ENCODE results near the gene SNED1. TPM values are rescaled to one million over a fixed set of nuclear protein-coding genes. Genes with fewer than 3 reads are reported as not detected.

Gene SNED1
- total RNA-seq, 1 experiment from 2014 or later, result 2.8 TPM

GRCh38 chr2:240956171-240956934 is 42.1 kb upstream of the SNED1 start:
- no peaks in the 10 kb centered on the region for H3K9me3 ChIP-seq (ENCODE audit: insufficient read depth, low read depth)
- H3K79me2 ChIP-seq (ENCODE audit: low read depth), result no peaks in the 10 kb centered on the region
- ChIA-PET POLR2A (ENCODE audit: unreplicated experiment) (no interaction called here), CTCF (no interaction called here)
- H2AFZ ChIP-seq, result no peak overlapping the region
- H4K20me1 ChIP-seq (ENCODE audit: insufficient read depth), result no peaks in the 10 kb centered on the region
- no peaks in the 10 kb centered on the region for H3K9me2 ChIP-seq (ENCODE audit: insufficient read depth)
- H3K4me1 ChIP-seq (replicated peaks; ENCODE audit: insufficient read depth), result no peaks in the 10 kb centered on the region
- no TSS peak for BruUV-seq (replicated peaks)
- H3F3A ChIP-seq (ENCODE audit: insufficient read depth, low read depth), result no peaks in the 10 kb centered on the region
- DNase-seq, result no peak
- H3K27ac ChIP-seq, result no peak overlapping the region
- intact Hi-C loops (cut with micrococcal nuclease; ENCODE audit: unreplicated experiment), result no loop called here
- H3K4me3 ChIP-seq, result no peak overlapping the region
- peaks cover 93% of the 10 kb centered on the region for H3K27me3 ChIP-seq (ENCODE audit: insufficient read depth, low read depth)
- H3K36me3 ChIP-seq (ENCODE audit: low read depth), result no peaks in the 10 kb centered on the region
- TF ChIP-seq CTCF (conservative IDR thresholded peaks at IDR 0.05) (no peak), EZH2 (IDR thresholded peaks at IDR 0.05; ENCODE audit: low read depth) (no peak)
- H3K4me2 ChIP-seq, result no peak overlapping the region

GRCh38 chr2:240956935-240957655 is 41.3 kb upstream of the SNED1 start:
- H3K9me2 ChIP-seq (ENCODE audit: insufficient read depth), result no peaks in the 10 kb centered on the region
- H3K79me2 ChIP-seq (ENCODE audit: low read depth), result no peaks in the 10 kb centered on the region
- ChIA-PET CTCF (no interaction called here), POLR2A (ENCODE audit: unreplicated experiment) (no interaction called here)
- no peak overlapping the region for H3K4me2 ChIP-seq
- no peak overlapping the region for H3K27ac ChIP-seq
- BruUV-seq (replicated peaks), result no TSS peak
- peaks cover 86% of the 10 kb centered on the region for H3K27me3 ChIP-seq (ENCODE audit: insufficient read depth, low read depth)
- TF ChIP-seq CTCF (conservative IDR thresholded peaks at IDR 0.05) (no peak), EZH2 (IDR thresholded peaks at IDR 0.05; ENCODE audit: low read depth) (no peak)
- no peak overlapping the region for H3K4me3 ChIP-seq
- H3F3A ChIP-seq (ENCODE audit: insufficient read depth, low read depth), result no peaks in the 10 kb centered on the region
- intact Hi-C loops (cut with micrococcal nuclease; ENCODE audit: unreplicated experiment), result no loop called here
- no peaks in the 10 kb centered on the region for H3K9me3 ChIP-seq (ENCODE audit: insufficient read depth, low read depth)
- no peaks in the 10 kb centered on the region for H4K20me1 ChIP-seq (ENCODE audit: insufficient read depth)
- no peak for DNase-seq
- no peak overlapping the region for H2AFZ ChIP-seq
- H3K36me3 ChIP-seq (ENCODE audit: low read depth), result no peaks in the 10 kb centered on the region
- H3K4me1 ChIP-seq (replicated peaks; ENCODE audit: insufficient read depth), result no peaks in the 10 kb centered on the region

- Histone ChIP-seq H3K27me3 (ENCODE audit: insufficient read depth, low read depth) (peaks cover 79% of the 10 kb centered on the region), H4K20me1 (ENCODE audit: insufficient read depth) (no peaks in the 10 kb centered on the region), H3F3A (ENCODE audit: insufficient read depth, low read depth) (no peaks in the 10 kb centered on the region), H3K4me1 (replicated peaks; ENCODE audit: insufficient read depth) (no peaks in the 10 kb centered on the region), H3K9me2 (ENCODE audit: insufficient read depth) (no peaks in the 10 kb centered on the region), H3K36me3 (ENCODE audit: low read depth) (no peaks in the 10 kb centered on the region), H3K79me2 (ENCODE audit: low read depth) (no peaks in the 10 kb centered on the region), H3K27ac (no peak overlapping the region), H3K9me3 (ENCODE audit: insufficient read depth, low read depth) (no peaks in the 10 kb centered on the region), H3K4me3 (no peak overlapping the region), H3K4me2 (no peak overlapping the region), H2AFZ (no peak overlapping the region)
- no TSS peak for BruUV-seq (replicated peaks)
- TF ChIP-seq CTCF (conservative IDR thresholded peaks at IDR 0.05) (no peak), EZH2 (IDR thresholded peaks at IDR 0.05; ENCODE audit: low read depth) (no peak)
- CTCF ChIA-PET, result no interaction called here
- DNase-seq, result no peak
- POLR2A ChIA-PET (ENCODE audit: unreplicated experiment), result no interaction called here
- intact Hi-C loops (cut with micrococcal nuclease; ENCODE audit: unreplicated experiment), result no loop called here
Observed at GRCh38 chr2:240957656-240958365, 40.6 kb upstream of the SNED1 start.

Data from PC-9 (cell line).